ENCODE measurements around the gene DEPDC1.

DNA sequence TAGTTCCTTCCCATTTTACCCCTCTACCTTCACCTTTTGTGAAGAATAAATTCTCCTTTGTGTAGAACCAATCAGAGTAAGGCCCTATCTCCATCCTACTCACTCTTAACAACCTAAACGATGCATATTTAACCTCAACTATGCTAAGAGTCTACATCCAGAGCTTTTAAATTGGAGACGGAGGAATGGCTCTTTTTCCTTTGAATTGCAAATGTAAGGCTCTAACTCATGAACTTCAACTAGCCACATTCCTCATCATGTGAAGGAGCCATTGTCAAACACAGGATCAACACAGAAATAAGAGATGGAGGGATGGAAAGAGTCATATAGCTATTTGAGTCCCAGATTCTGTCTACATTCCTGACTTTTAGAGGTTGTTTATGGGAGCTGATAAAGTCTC, 18.2 kb downstream of the DEPDC1 start:
- no peak for TF ChIP-seq CTCF (IDR thresholded peaks at IDR 0.05; ENCODE audit: low read depth, low read length, missing input control)
- TF ChIP-seq GABPA (IDR thresholded peaks at IDR 0.05 in 1 of 2, conservative IDR thresholded peaks at IDR 0.05 in 1 of 2): no peak
- TF ChIP-seq JUND (IDR thresholded peaks at IDR 0.05): no peak
- no peak for TF ChIP-seq REST (IDR thresholded peaks at IDR 0.05)
- TF ChIP-seq, protein P1, sequence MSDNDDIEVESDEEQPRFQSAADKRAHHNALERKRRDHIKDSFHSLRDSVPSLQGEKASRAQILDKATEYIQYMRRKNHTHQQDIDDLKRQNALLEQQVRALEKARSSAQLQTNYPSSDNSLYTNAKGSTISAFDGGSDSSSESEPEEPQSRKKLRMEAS (IDR thresholded peaks at IDR 0.05): no peak
- no peak for TF ChIP-seq HNF4G (IDR thresholded peaks at IDR 0.05)
- no peak for TF ChIP-seq TAF1 (conservative IDR thresholded peaks at IDR 0.05)
- TF ChIP-seq YY1 (IDR thresholded peaks at IDR 0.05): no peak
- TF ChIP-seq FOXA1 (IDR thresholded peaks at IDR 0.05): no peak
- TF ChIP-seq, protein P2, sequence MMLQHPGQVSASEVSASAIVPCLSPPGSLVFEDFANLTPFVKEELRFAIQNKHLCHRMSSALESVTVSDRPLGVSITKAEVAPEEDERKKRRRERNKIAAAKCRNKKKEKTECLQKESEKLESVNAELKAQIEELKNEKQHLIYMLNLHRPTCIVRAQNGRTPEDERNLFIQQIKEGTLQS (IDR thresholded peaks at IDR 0.05): no peak
- TF ChIP-seq RXRA (IDR thresholded peaks at IDR 0.05): no peak

Data from liver (tissue), 3 donors.